Endothelial cell (in vitro differentiated cells): ENCODE data around the gene LHB. TPM values are rescaled to one million over a fixed set of nuclear protein-coding genes. Genes with fewer than 3 reads are reported as not detected.
A peak's percentile ranks its signal among the peaks of the same experiment; 100 is the strongest.

Experiments used
- DNase-seq: peaks from one replicate; pipeline ENCODE4 v3.0.0; 2021; ENCODE audit warnings: low spot score
- H3K27ac Mint-ChIP-seq: one replicate; pipeline ENCODE4 v1.8.0; 2021; ENCODE audit warnings: mixed read lengths, inconsistent platforms; ENCODE audit not compliant: unreplicated experiment
- H3K27me3 Mint-ChIP-seq: one replicate; pipeline ENCODE4 v1.8.0; 2021; ENCODE audit warnings: mild to moderate bottlenecking, moderate library complexity, mixed read lengths, inconsistent platforms; ENCODE audit not compliant: unreplicated experiment
- H3K36me3 Mint-ChIP-seq: one replicate; pipeline ENCODE4 v1.8.0; 2021; ENCODE audit warnings: mild to moderate bottlenecking, low read depth, mixed read lengths, inconsistent platforms; ENCODE audit not compliant: unreplicated experiment
- H3K4me1 Mint-ChIP-seq: one replicate; pipeline ENCODE4 v1.8.0; 2021; ENCODE audit warnings: mild to moderate bottlenecking, mixed read lengths, inconsistent platforms; ENCODE audit not compliant: unreplicated experiment
- H3K4me3 Mint-ChIP-seq: one replicate; pipeline ENCODE4 v1.8.0; 2021; ENCODE audit warnings: mild to moderate bottlenecking, mixed read lengths, inconsistent platforms; ENCODE audit not compliant: unreplicated experiment
- H3K9me3 Mint-ChIP-seq: one replicate; pipeline ENCODE4 v1.8.0; 2021; ENCODE audit warnings: mixed read lengths, inconsistent platforms; ENCODE audit not compliant: unreplicated experiment
- CTCF ChIP-seq: fragments of 200-600 bp; sonication (generic); IDR thresholded peaks from one replicate; pipeline ENCODE4 v1.5.0; 2021; ENCODE audit warnings: antibody characterized with exemption; ENCODE audit not compliant: unreplicated experiment
- total RNA-seq: library from RNA; stranded (reverse); fragmentation: NEBNext Ultra II Directional; extraction: Animal tissue kit (Norgen Biotek cat#: 25700); gene quantifications from one replicate; pipeline ENCODE4 v1.2.1, GENCODE V29; 2021; ENCODE audit not compliant: unreplicated experiment

Gene LHB
- total RNA-seq, 1 donor from 2014 or later = 1.4 TPM

GRCh38 chr19:48993175-48994034 lies 23.5 kb downstream of the LHB start, which contains the start of the genes GYS1 and RUVBL2:
Gene GYS1, minus strand, starts transcription at chr19:48993309. Its CDS starts 197 bp downstream, at chr19:48993112.
Gene RUVBL2, plus strand, starts transcription at chr19:48993887. Its CDS starts 25 bp downstream, at chr19:48993912.
- peaks cover 10% of the 10 kb centered on the region for H3K36me3 Mint-ChIP-seq
- peaks cover 13% of the 10 kb centered on the region for H3K27me3 Mint-ChIP-seq
- peak within 1 kb of the TSS; percentile 99 for H3K4me3 Mint-ChIP-seq
- TF ChIP-seq CTCF = peak; percentile 92
- no peaks in the 10 kb centered on the region for H3K9me3 Mint-ChIP-seq
- H3K4me1 Mint-ChIP-seq = peaks cover 33% of the 10 kb centered on the region
- peak within 1 kb of the TSS; percentile 97 for H3K27ac Mint-ChIP-seq
- peak; percentile 99 for DNase-seq

- Mint-ChIP-seq H3K27ac (peak overlapping the region; percentile 72), H3K4me1 (peaks cover 31% of the 10 kb centered on the region), H3K27me3 (peaks cover 13% of the 10 kb centered on the region), H3K9me3 (no peaks in the 10 kb centered on the region), H3K4me3 (peak overlapping the region; percentile 97), H3K36me3 (peaks cover 17% of the 10 kb centered on the region)
- peak; percentile 13 for DNase-seq
- TF ChIP-seq CTCF = no peak
Measured at GRCh38 chr19:48992581-48993174, 24.2 kb downstream of the LHB start.

- Mint-ChIP-seq H3K9me3 (no peaks in the 10 kb centered on the region), H3K27ac (peak overlapping the region; percentile 72), H3K4me1 (peaks cover 29% of the 10 kb centered on the region), H3K4me3 (peak overlapping the region; percentile 97), H3K36me3 (peaks cover 22% of the 10 kb centered on the region), H3K27me3 (peaks cover 13% of the 10 kb centered on the region)
- DNase-seq = no peak
- no peak for TF ChIP-seq CTCF
Measured at GRCh38 chr19:48991873-48992580, 24.9 kb downstream of the LHB start.

GRCh38 chr19:48991011-48991609 lies 25.8 kb downstream of the LHB start:
- Mint-ChIP-seq H3K36me3 (peaks cover 22% of the 10 kb centered on the region), H3K27me3 (peaks cover 13% of the 10 kb centered on the region), H3K27ac (no peak overlapping the region), H3K4me1 (peaks cover 29% of the 10 kb centered on the region), H3K9me3 (no peaks in the 10 kb centered on the region), H3K4me3 (peak overlapping the region; percentile 73)
- TF ChIP-seq CTCF = no peak
- no peak for DNase-seq
